NT2/D1 (cell line): ENCODE results near the gene TWSG1.

Source experiments
- YY1 ChIP-seq: IDR thresholded peaks from 2 replicates; pipeline ENCODE4 v1.6.1; 2011; ENCODE audit not compliant: insufficient read length, insufficient read depth
- ZNF274 ChIP-seq: IDR thresholded peaks from 2 replicates; pipeline ENCODE4 v1.6.1; 2011; ENCODE audit warnings: mild to moderate bottlenecking, low read depth, low read length

GRCh38 chr18:9429662-9429993 is 95.1 kb downstream of the TWSG1 start:
- TF ChIP-seq ZNF274 (no peak), YY1 (no peak)
